H1 (cell line): ENCODE measurements around the gene JUP. TPM values are rescaled to one million over a fixed set of nuclear protein-coding genes. Genes with fewer than 3 reads are reported as not detected.

Experiments used
- CTCF ChIA-PET: fragments of 300-600 bp; sonication (Branson Sonifier 250); formaldehyde crosslinking; loops from one replicate; lab custom pipeline; 2021; ENCODE audit not compliant: partially characterized antibody; lab: Charles Lee
- POLR2A ChIA-PET: fragments of 300-600 bp; sonication (Branson Sonifier 250); formaldehyde crosslinking; loops from one replicate; lab custom pipeline; 2021; ENCODE audit warnings: inconsistent platforms; ENCODE audit not compliant: partially characterized antibody; lab: Charles Lee
- DNase-seq, 2 experiments: peaks; one replicate each; pipeline versions ENCODE4 v3.0.0 to v3.0.0-alpha.2; 2010 to 2022; ENCODE audit warnings: low spot score in 2 of 2, low read depth in 1 of 2, mixed read lengths in 1 of 2
- FAIRE-seq: peaks from 2 replicates; lab custom pipeline; 2011; peaks lifted over from hg19 to GRCh38; lab: Jason Lieb, UNC
- H2AFZ ChIP-seq: 2 replicates; pipeline ENCODE4 v1.8.1; 2012; ENCODE audit warnings: low read length, inconsistent platforms
- H2AK5ac ChIP-seq: 2 replicates; pipeline ENCODE4 v1.6.1; 2013; ENCODE audit warnings: low read depth, low read length
- H2BK120ac ChIP-seq: replicated peaks from 2 replicates; pipeline ENCODE3; 2013; ENCODE audit warnings: low read depth, low read length, inconsistent platforms
- H2BK12ac ChIP-seq: 2 replicates; pipeline ENCODE4 v1.6.1; 2013; ENCODE audit warnings: low read depth, low read length
- H2BK15ac ChIP-seq: 2 replicates; pipeline ENCODE4 v1.6.1; 2013; ENCODE audit warnings: low read length
- H2BK20ac ChIP-seq: 2 replicates; pipeline ENCODE4 v1.6.1; 2013; ENCODE audit warnings: low read length
- H2BK5ac ChIP-seq: 2 replicates; pipeline ENCODE4 v1.6.1; 2013; ENCODE audit warnings: low read depth, low read length
- H3K14ac ChIP-seq: 2 replicates; pipeline ENCODE4 v1.6.1; 2013; ENCODE audit warnings: inconsistent platforms; ENCODE audit not compliant: insufficient read length
- H3K18ac ChIP-seq: 2 replicates; pipeline ENCODE4 v1.6.1; 2013; ENCODE audit warnings: low read length; ENCODE audit errors: extremely low read depth
- H3K23ac ChIP-seq: 2 replicates; pipeline ENCODE4 v1.6.1; 2013; ENCODE audit warnings: inconsistent platforms; ENCODE audit not compliant: insufficient read length
- H3K23me2 ChIP-seq: 2 replicates; pipeline ENCODE4 v1.6.1; 2013; ENCODE audit warnings: low read depth, low read length
- H3K27ac ChIP-seq: 2 replicates; pipeline ENCODE4 v1.6.1; 2011; ENCODE audit warnings: low read depth, low read length, inconsistent platforms
- H3K27me3 ChIP-seq, 4 experiments: replicated peaks in 1 of 4; 1 replicate in 1 of 4; 2 replicates in 3 of 4; pipeline versions ENCODE4 v1.6.1 to v1.8.1; 2011 to 2013; ENCODE audit warnings: low read length in 3 of 4, mild to moderate bottlenecking in 3 of 4, inconsistent platforms in 2 of 4, mixed read lengths in 2 of 4, moderate library complexity in 1 of 4; ENCODE audit not compliant: control insufficient read depth in 3 of 4, insufficient read depth in 3 of 4; ENCODE audit errors: extremely low read depth in 1 of 4
- H3K36me3 ChIP-seq, 4 experiments: 2 replicates each; pipeline versions ENCODE4 v1.6.1 to v1.8.1; 2011 to 2013; ENCODE audit warnings: mild to moderate bottlenecking in 4 of 4, low read length in 3 of 4, moderate library complexity in 2 of 4, control low read depth in 1 of 4, inconsistent platforms in 1 of 4; ENCODE audit not compliant: insufficient read depth in 4 of 4, control insufficient read depth in 2 of 4
- H3K4ac ChIP-seq: replicated peaks from 2 replicates; pipeline ENCODE3; 2013; ENCODE audit warnings: low read length, low read depth, mixed read lengths, inconsistent platforms; ENCODE audit not compliant: insufficient read length
- H3K4me1 ChIP-seq, 4 experiments: replicated peaks in 1 of 4; 1 replicate in 1 of 4; 2 replicates in 3 of 4; pipeline versions ENCODE4 v1.6.1 to v1.8.1; 2011 to 2013; ENCODE audit warnings: low read length in 3 of 4, inconsistent platforms in 2 of 4, mixed read lengths in 1 of 4; ENCODE audit not compliant: insufficient read depth in 4 of 4, control insufficient read depth in 3 of 4
- H3K4me2 ChIP-seq, 2 experiments: 2 replicates each; pipeline versions ENCODE4 v1.6.1 to v1.8.1; 2011 to 2013; ENCODE audit warnings: low read depth in 2 of 2, low read length in 2 of 2, control low read depth in 1 of 2, inconsistent platforms in 1 of 2, mild to moderate bottlenecking in 1 of 2; ENCODE audit not compliant: insufficient read depth in 1 of 2
- H3K4me3 ChIP-seq, 4 experiments: fragments of 200-600, 300-600 bp in 1 of 4; sonication (generic), shearing (Covaris generic), sonication (Bioruptor Twin) in 1 of 4; 2 replicates each; pipeline versions ENCODE4 v1.5.1 to v1.8.1; 2011 to 2016; ENCODE audit warnings: low read length in 4 of 4, low read depth in 3 of 4, control low read depth in 2 of 4, inconsistent platforms in 2 of 4, mild to moderate bottlenecking in 2 of 4, mixed read lengths in 1 of 4, moderate library complexity in 1 of 4; ENCODE audit not compliant: insufficient read depth in 2 of 4; ENCODE audit errors: extremely low read depth in 1 of 4
- H3K56ac ChIP-seq: replicated peaks from 2 replicates; pipeline ENCODE3; 2013; ENCODE audit warnings: low read depth, mild to moderate bottlenecking, mixed read lengths, low read length, inconsistent platforms; ENCODE audit not compliant: insufficient read length
- H3K79me1 ChIP-seq: 2 replicates; pipeline ENCODE4 v1.6.1; 2013; ENCODE audit warnings: low read depth, low read length, control low read depth
- H3K79me2 ChIP-seq, 2 experiments: 2 replicates each; pipeline versions ENCODE4 v1.6.1 to v1.8.1; 2012 to 2013; ENCODE audit warnings: low read length in 2 of 2, mild to moderate bottlenecking in 2 of 2, inconsistent platforms in 1 of 2; ENCODE audit not compliant: insufficient read depth in 2 of 2, control insufficient read depth in 1 of 2
- H3K9ac ChIP-seq, 4 experiments: replicated peaks in 1 of 4; 1 replicate in 1 of 4; 2 replicates in 3 of 4; pipeline versions ENCODE4 v1.6.1 to v1.8.1; 2011 to 2013; ENCODE audit warnings: low read depth in 3 of 4, low read length in 3 of 4, control low read depth in 2 of 4, mild to moderate bottlenecking in 2 of 4, moderate library complexity in 2 of 4, inconsistent platforms in 1 of 4; ENCODE audit errors: extremely low read depth in 1 of 4
- H3K9me3 ChIP-seq, 2 experiments: 2 replicates each; pipeline versions ENCODE4 v1.6.1 to v1.8.1; 2012 to 2013; ENCODE audit warnings: mild to moderate bottlenecking in 2 of 2, moderate library complexity in 2 of 2, control low read depth in 1 of 2, inconsistent platforms in 1 of 2, low read depth in 1 of 2, low read length in 1 of 2, mixed read lengths in 1 of 2; ENCODE audit not compliant: insufficient read depth in 2 of 2
- H4K20me1 ChIP-seq, 2 experiments: replicated peaks in 1 of 2; 2 replicates each; pipeline versions ENCODE3 to v1.8.1; 2011 to 2013; ENCODE audit warnings: inconsistent platforms in 2 of 2, low read length in 2 of 2, mild to moderate bottlenecking in 1 of 2; ENCODE audit not compliant: insufficient read depth in 2 of 2, control insufficient read depth in 1 of 2
- H4K5ac ChIP-seq: 2 replicates; pipeline ENCODE4 v1.6.1; 2013; ENCODE audit warnings: low read length, low read depth, mixed read lengths, inconsistent platforms; ENCODE audit not compliant: insufficient read length
- H4K8ac ChIP-seq: 2 replicates; pipeline ENCODE4 v1.8.0; 2013; ENCODE audit warnings: mild to moderate bottlenecking, moderate library complexity, low read length, inconsistent platforms; ENCODE audit not compliant: insufficient read depth; ENCODE audit errors: extremely low read depth
- H4K91ac ChIP-seq: replicated peaks from 2 replicates; pipeline ENCODE3; 2013; ENCODE audit warnings: low read length, mixed read lengths, inconsistent platforms; ENCODE audit not compliant: insufficient read length
- PHF8 ChIP-seq: fragments of 200-600 bp; sonication (generic); conservative IDR thresholded peaks from 2 replicates; pipeline ENCODE4 v1.7.1; 2012; ENCODE audit warnings: low read depth, mild to moderate bottlenecking, inconsistent platforms, low read length, moderate library complexity
- WGBS, 2 experiments: shearing (Covaris generic) in 1 of 2; methylation state at CpG; one replicate each; pipeline versions ENCODE4 v1.1.6 to v1.1.7; 2013 to 2015; ENCODE audit warnings: low lambda C conversion rate in 2 of 2, mixed read lengths in 2 of 2, inconsistent platforms in 1 of 2, low coverage in 1 of 2, missing lambda C conversion rate in 1 of 2; ENCODE audit not compliant: insufficient replicate concordance in 2 of 2, insufficient coverage in 1 of 2, insufficient read length in 1 of 2; ENCODE audit errors: extremely low coverage in 1 of 2, missing lambda C conversion rate in 1 of 2; 5-methylcytosine and 5-hydroxymethylcytosine counted together
- polyA plus RNA-seq, 7 experiments: library from polyadenylated mRNA; depleted of rRNA in 3 of 7; stranded (reverse) in 5 of 7; unstranded in 2 of 7; fragments of >200 nt in 5 of 7; fragments of 200-250 nt in 2 of 7; gene quantifications; 1 replicate in 5 of 7; 2 replicates in 1 of 7; 4 replicates in 1 of 7; pipeline versions ENCODE4 v1.2.1 to v1.2.3, GENCODE V29; 2011 to 2013; ENCODE audit warnings: missing spikeins in 2 of 7, mixed read lengths in 2 of 7
- total RNA-seq: library from RNA; stranded (reverse); fragmentation: NEBNext Ultra II Directional; extraction: Animal tissue kit (Norgen Biotek cat#: 25700); gene quantifications from 2 replicates; pipeline ENCODE4 v1.2.1, GENCODE V29; 2021

The JUP gene
- total and polyA plus RNA-seq, 2 of the 8 experiments (the other 6 are each of a cell fraction or from before 2014, with no cell fraction given), result 62.8 to 102 TPM

DNA sequence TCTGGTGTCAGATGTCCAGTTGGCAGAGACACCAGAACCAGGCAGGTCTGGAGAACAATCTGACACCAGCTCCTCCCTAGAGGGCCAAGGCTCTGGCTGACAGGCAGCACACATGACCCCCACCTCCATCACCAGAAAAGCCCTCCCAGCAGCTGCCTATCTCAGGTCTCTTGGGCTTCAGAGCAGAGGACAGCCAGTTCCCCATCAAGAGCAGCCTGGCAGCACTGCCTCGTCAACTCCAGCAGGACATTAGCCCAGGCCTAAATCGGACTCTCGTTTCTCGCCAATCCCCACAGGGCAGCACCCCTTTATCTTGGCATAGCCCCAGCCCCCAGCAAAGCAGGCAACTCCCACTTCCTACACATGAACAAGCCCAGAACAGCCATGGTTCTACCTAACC is 4.4 kb downstream of the JUP start:
- CTCF ChIA-PET, result interaction anchor here (1.4 to 6.8 kb wide), 4 partner anchors 13 to 44 kb away, joined by 5 to 55 read pairs (median 6); partner anchors contain the start of gene P3H4
- TF ChIP-seq PHF8, result no peak
- H2BK15ac ChIP-seq, result peak overlapping the region; percentile 72

More for the DNA sequence above, 4.4 kb downstream of the JUP start:
- Histone ChIP-seq H3K4me1 (peaks cover 2 to 27% (median 16%) of the 10 kb centered on the region in 4 experiments), H3K9me3 (no peaks in the 10 kb centered on the region), H4K20me1 (peaks cover 0 to 8% of the 10 kb centered on the region in 2 experiments), H2BK12ac (peak overlapping the region; percentile 68; the same call in 1 of the 2 replicates), H3K4me2 (no peak overlapping the region), H2AK5ac (peak overlapping the region; percentile 48; the same call in 1 of the 2 replicates), H3K9ac (no peak overlapping the region), H3K79me1 (peaks cover 13% of the 10 kb centered on the region), H2AFZ (no peak overlapping the region), H3K23me2 (peaks cover 16% of the 10 kb centered on the region), H3K27me3 (no peaks in the 10 kb centered on the region), H2BK120ac (no peak overlapping the region), H3K56ac (no peak overlapping the region), H3K18ac (peak overlapping the region; percentile 48; the same call in 1 of the 2 replicates), H3K14ac (no peak overlapping the region), H3K27ac (no peak overlapping the region), H4K8ac (peak overlapping the region; percentile 43; the same call in 1 of the 2 replicates), H2BK20ac (no peak overlapping the region), H2BK5ac (peak overlapping the region; percentile 30), H3K79me2 (peaks cover 0 to 54% of the 10 kb centered on the region in 2 experiments; a peak in 3 of 4 replicates), H3K23ac (no peak overlapping the region), H4K91ac (peak overlapping the region; percentile 39), H3K4me3 (no peak overlapping the region), H4K5ac (no peak overlapping the region), H3K36me3 (no peaks in the 10 kb centered on the region), H3K4ac (peak overlapping the region; percentile 70)
- DNase-seq (no peak), FAIRE-seq (no peak)
- POLR2A ChIA-PET, result interaction anchor here (0.6 to 9.3 kb wide), 6 partner anchors 12 to 92 kb away, joined by 3 to 84 read pairs (median 5); partner anchors contain the start of gene EIF1
- WGBS, 2 experiments, result 85% methylated on average over 4 of the region's 4 CpGs; no CpG with 5 or more reads in 1 of the 2 experiments
